Endothelial cell of umbilical vein (primary cell): ENCODE measurements around the gene BRSK2. TPM values are rescaled to one million over a fixed set of nuclear protein-coding genes. Genes with fewer than 3 reads are reported as not detected.

Source experiments
- BruUV-seq: library from RNA; stranded (reverse); fragments of 400-500 nt; replicated peaks from 2 replicates; lab custom pipeline; 2021; lab: Mats Ljungman, UMichigan
- CTCF ChIA-PET: fragments of 300-600, 350-600 bp; sonication (Branson Sonifier 250); formaldehyde crosslinking; loops from one replicate; lab custom pipeline; 2021; ENCODE audit warnings: antibody characterized with exemption, inconsistent platforms; lab: Charles Lee
- POLR2A ChIA-PET: fragments of 300-600, 350-600 bp; sonication (Branson Sonifier 250); formaldehyde crosslinking; loops from one replicate; lab custom pipeline; 2021; ENCODE audit warnings: antibody characterized with exemption, inconsistent platforms; lab: Charles Lee
- DNase-seq: peaks from one replicate; pipeline ENCODE4 v3.0.0-alpha.2; 2011; ENCODE audit warnings: low read depth, low spot score
- FAIRE-seq: peaks from 2 replicates; lab custom pipeline; 2011; peaks lifted over from hg19 to GRCh38; lab: Jason Lieb, UNC
- H2AFZ ChIP-seq: 2 replicates; pipeline ENCODE4 v1.6.0; 2012; ENCODE audit warnings: low read depth, low read length, control low read depth, inconsistent platforms
- H3K27ac ChIP-seq: 2 replicates; pipeline ENCODE4 v1.5.1; 2011; ENCODE audit warnings: low read depth, mild to moderate bottlenecking, control low read depth, low read length, moderate library complexity; ENCODE audit not compliant: insufficient read depth
- H3K27me3 ChIP-seq, 2 experiments: 2 replicates each; pipeline versions ENCODE4 v1.6.0 to v1.6.1; 2011; ENCODE audit warnings: low read length in 2 of 2, mixed read lengths in 1 of 2; ENCODE audit not compliant: control insufficient read depth in 2 of 2, insufficient read depth in 2 of 2
- H3K36me3 ChIP-seq, 2 experiments: 2 replicates in 1 of 2; 3 replicates in 1 of 2; pipeline ENCODE4 v1.5.1; 2011; ENCODE audit warnings: low read length in 2 of 2, mild to moderate bottlenecking in 1 of 2, moderate library complexity in 1 of 2; ENCODE audit not compliant: control insufficient read depth in 2 of 2, insufficient read depth in 2 of 2; ENCODE audit errors: extremely low read depth in 1 of 2
- H3K4me1 ChIP-seq: 3 replicates; pipeline ENCODE4 v1.5.1; 2011; ENCODE audit warnings: mild to moderate bottlenecking, low read length; ENCODE audit not compliant: control insufficient read depth, insufficient read depth; ENCODE audit errors: extremely low read depth
- H3K4me2 ChIP-seq: 2 replicates; pipeline ENCODE4 v1.6.1; 2011; ENCODE audit warnings: low read length, control low read depth, mixed read lengths; ENCODE audit not compliant: insufficient read depth
- H3K4me3 ChIP-seq, 3 experiments: fragments of 200-600 bp in 1 of 3; sonication (generic), shearing (Covaris generic) in 1 of 3; replicated peaks in 1 of 3; 2 replicates each; pipeline ENCODE4 v1.5.1; 2011 to 2016; ENCODE audit warnings: control low read depth in 3 of 3, low read length in 3 of 3, mild to moderate bottlenecking in 2 of 3, inconsistent platforms in 1 of 3, low read depth in 1 of 3, moderate library complexity in 1 of 3; ENCODE audit not compliant: insufficient read depth in 1 of 3
- H3K79me2 ChIP-seq: 2 replicates; pipeline ENCODE4 v1.6.0; 2012; ENCODE audit warnings: low read length, inconsistent platforms; ENCODE audit not compliant: control insufficient read depth, insufficient read depth
- H3K9ac ChIP-seq: replicated peaks from 2 replicates; pipeline ENCODE3; 2011; ENCODE audit warnings: low read length, control low read depth; ENCODE audit not compliant: insufficient read depth; ENCODE audit errors: extremely low read depth
- H3K9me1 ChIP-seq: replicated peaks from 3 replicates; pipeline ENCODE4 v1.6.0; 2011; ENCODE audit warnings: mild to moderate bottlenecking, low read length; ENCODE audit not compliant: control insufficient read depth, insufficient read depth; ENCODE audit errors: extremely low read depth
- H3K9me3 ChIP-seq: replicated peaks from 2 replicates; pipeline ENCODE4 v1.5.1; 2012; ENCODE audit warnings: low read length, inconsistent platforms; ENCODE audit not compliant: control insufficient read depth, insufficient read depth
- H4K20me1 ChIP-seq: replicated peaks from 2 replicates; pipeline ENCODE3; 2011; ENCODE audit warnings: mild to moderate bottlenecking, low read length; ENCODE audit not compliant: control insufficient read depth, insufficient read depth; ENCODE audit errors: extremely low read depth
- CTCF ChIP-seq, 2 donors: IDR thresholded peaks; 1 replicate in 1 of 2; 2 replicates in 1 of 2; pipeline ENCODE4 v1.5.1; 2011; ENCODE audit warnings: low read length in 2 of 2, mild to moderate bottlenecking in 2 of 2, moderate library complexity in 2 of 2, control low read depth in 1 of 2, inconsistent platforms in 1 of 2, low read depth in 1 of 2; ENCODE audit not compliant: insufficient read depth in 1 of 2; ENCODE audit errors: extremely low read depth in 1 of 2
- EZH2 ChIP-seq: IDR thresholded peaks from 2 replicates; pipeline ENCODE4 v1.6.1; 2012; ENCODE audit warnings: borderline replicate concordance, low read depth, mild to moderate bottlenecking, moderate library complexity, low read length, inconsistent platforms; ENCODE audit not compliant: severe bottlenecking
- FOS ChIP-seq: IDR thresholded peaks from 2 replicates; pipeline ENCODE4 v1.6.1; 2011; ENCODE audit warnings: mild to moderate bottlenecking, low read length, moderate library complexity, borderline replicate concordance; ENCODE audit not compliant: insufficient read depth
- GATA2 ChIP-seq: IDR thresholded peaks from 2 replicates; pipeline ENCODE4 v1.7.0; 2011; ENCODE audit warnings: low read depth, mild to moderate bottlenecking, moderate library complexity, mixed read lengths, low read length; ENCODE audit not compliant: insufficient read length, insufficient read depth
- JUN ChIP-seq: IDR thresholded peaks from 2 replicates; pipeline ENCODE4 v1.6.1; 2011; ENCODE audit warnings: borderline replicate concordance, low read depth; ENCODE audit not compliant: insufficient read length, insufficient read depth
- MAX ChIP-seq: IDR thresholded peaks from 2 replicates; pipeline ENCODE4 v1.6.1; 2011; ENCODE audit not compliant: insufficient read depth, insufficient read length
- MYC ChIP-seq: IDR thresholded peaks from one replicate; pipeline ENCODE4 v1.6.1; 2011; ENCODE audit warnings: mild to moderate bottlenecking, low read depth, low read length
- POLR2A ChIP-seq: IDR thresholded peaks from 2 replicates; pipeline ENCODE4 v1.6.1; 2012; ENCODE audit warnings: low read depth, mild to moderate bottlenecking, control low read depth, low read length
- POLR2AphosphoS5 ChIP-seq: IDR thresholded peaks from 2 replicates; pipeline ENCODE4 v1.6.1; 2012; ENCODE audit warnings: low read depth, mild to moderate bottlenecking, control low read depth, low read length, moderate library complexity; ENCODE audit not compliant: insufficient read depth
- dilution Hi-C: fragments of 300-500 bp; cut with MboI; formaldehyde crosslinking; loops from one replicate; pipeline ENCODE4 v1.15.0; 2019; ENCODE audit warnings: low sequenced_read_pairs; ENCODE audit not compliant: extremely low pct_ligation_motif_present
- intact Hi-C: fragments of 100-400 bp; cut with micrococcal nuclease; formaldehyde crosslinking; loops from one replicate; pipeline ENCODE4 v1.10.0; 2022
- polyA plus RNA-seq, 4 experiments: library from polyadenylated mRNA; depleted of rRNA in 3 of 4; stranded (reverse) in 3 of 4; unstranded in 1 of 4; fragments of >200 nt; gene quantifications; 2 replicates each; pipeline versions ENCODE4 v1.2.1 to v1.2.3, GENCODE V29; 2011 to 2012; ENCODE audit warnings: missing spikeins in 1 of 4
- total RNA-seq: library from RNA; stranded (reverse); gene quantifications from 2 replicates; pipeline ENCODE4 v1.2.3, GENCODE V29; 2021

Gene BRSK2
- total and polyA plus RNA-seq, 2 donors (not counting 3 experiments of a cell fraction or from before 2014, with no cell fraction given): 0.08 to 0.20 TPM

GRCh38 chr11:1400317-1401170 is 10.8 kb downstream of the BRSK2 start:
- Histone ChIP-seq H3K4me3 (no peak overlapping the region), H3K27ac (no peak overlapping the region), H3K9me3 (no peaks in the 10 kb centered on the region), H3K9ac (no peak overlapping the region), H3K4me2 (no peak overlapping the region), H3K79me2 (no peaks in the 10 kb centered on the region), H2AFZ (no peak overlapping the region), H3K36me3 (no peaks in the 10 kb centered on the region), H3K9me1 (no peaks in the 10 kb centered on the region), H4K20me1 (no peaks in the 10 kb centered on the region), H3K4me1 (no peaks in the 10 kb centered on the region), H3K27me3 (no peaks in the 10 kb centered on the region)
- FAIRE-seq (no peak), DNase-seq (no peak)
- no TSS peak for BruUV-seq
- TF ChIP-seq JUN (no peak), CTCF (IDR thresholded peaks at IDR 0.05; ENCODE audit: extremely low read depth in 1 of 2, insufficient read depth in 1 of 2, low read depth in 1 of 2, low read length in 2 of 2) (no peak), EZH2 (no peak), POLR2AphosphoS5 (no peak), GATA2 (no peak), FOS (no peak), MYC (no peak), POLR2A (no peak), MAX (no peak)
- intact Hi-C loops (no loop called here), dilution Hi-C loops (no loop called here)
- POLR2A ChIA-PET: no interaction called here
- CTCF ChIA-PET: no interaction called here
